BLaER1 (cell line): ENCODE data around the gene ETF1.

Experiments used
- H3K27ac ChIP-seq: shearing (Covaris generic); formaldehyde crosslinking; 2 replicates; pipeline ENCODE4 v1.8.1; 2022
- H3K27me3 ChIP-seq: shearing (Covaris generic); formaldehyde crosslinking; 2 replicates; pipeline ENCODE4 v1.8.1; 2022
- H3K36me3 ChIP-seq: shearing (Covaris generic); formaldehyde crosslinking; 2 replicates; pipeline ENCODE4 v1.8.1; 2022
- H3K4me1 ChIP-seq: shearing (Covaris generic); formaldehyde crosslinking; 2 replicates; pipeline ENCODE4 v1.8.1; 2022
- H3K4me2 ChIP-seq: shearing (Covaris generic); formaldehyde crosslinking; 2 replicates; pipeline ENCODE4 v1.8.1; 2022
- H3K4me3 ChIP-seq: shearing (Covaris generic); formaldehyde crosslinking; 2 replicates; pipeline ENCODE4 v1.8.1; 2022
- H3K9ac ChIP-seq: shearing (Covaris generic); formaldehyde crosslinking; 2 replicates; pipeline ENCODE4 v1.8.1; 2022
- H3K9me3 ChIP-seq: shearing (Covaris generic); formaldehyde crosslinking; 2 replicates; pipeline ENCODE4 v1.8.1; 2022
- H4K20me1 ChIP-seq: shearing (Covaris generic); formaldehyde crosslinking; 2 replicates; pipeline ENCODE4 v1.8.1; 2022
- Cebpa-rat ChIP-seq: shearing (Covaris generic); IDR thresholded peaks from 2 replicates; pipeline ENCODE4 v1.8.1; 2022

The ETF1 gene

GRCh38 chr5:138564242-138564641, 21.2 kb upstream of the ETF1 start:
- H3K27ac ChIP-seq, result no peak overlapping the region
- H4K20me1 ChIP-seq, result peaks cover 98% of the 10 kb centered on the region

GRCh38 chr5:138563340-138564118, 20.5 kb upstream of the ETF1 start:
- H3K27me3 ChIP-seq, result no peaks in the 10 kb centered on the region
- H3K27ac ChIP-seq, result no peak overlapping the region
- H3K9me3 ChIP-seq, result no peaks in the 10 kb centered on the region
- H3K9ac ChIP-seq, result no peak overlapping the region
- H3K4me1 ChIP-seq, result peaks cover 8% of the 10 kb centered on the region; the same call in 1 of the 2 replicates
- no peak overlapping the region for H3K4me2 ChIP-seq
- H3K36me3 ChIP-seq, result peaks cover 97% of the 10 kb centered on the region
- H3K4me3 ChIP-seq, result no peak overlapping the region
- H4K20me1 ChIP-seq, result peaks cover 98% of the 10 kb centered on the region
- no peak for TF ChIP-seq Cebpa-rat

More at GRCh38 chr5:138564242-138564641, 21.2 kb upstream of the ETF1 start:
- H3K4me2 ChIP-seq, result no peak overlapping the region
- no peaks in the 10 kb centered on the region for H3K27me3 ChIP-seq
- no peak overlapping the region for H3K4me3 ChIP-seq
- peaks cover 97% of the 10 kb centered on the region for H3K36me3 ChIP-seq
- H3K4me1 ChIP-seq, result peaks cover 12% of the 10 kb centered on the region; the same call in 1 of the 2 replicates
- TF ChIP-seq Cebpa-rat, result no peak
- no peaks in the 10 kb centered on the region for H3K9me3 ChIP-seq
- H3K9ac ChIP-seq, result no peak overlapping the region

GRCh38 chr5:138560971-138561370, 17.9 kb upstream of the ETF1 start:
- Histone ChIP-seq H3K27ac (no peak overlapping the region), H3K9me3 (no peaks in the 10 kb centered on the region), H4K20me1 (peaks cover 98% of the 10 kb centered on the region), H3K27me3 (no peaks in the 10 kb centered on the region), H3K36me3 (peaks cover 97% of the 10 kb centered on the region), H3K4me3 (no peak overlapping the region), H3K9ac (no peak overlapping the region), H3K4me1 (no peaks in the 10 kb centered on the region), H3K4me2 (no peak overlapping the region)
- no peak for TF ChIP-seq Cebpa-rat

GRCh38 chr5:138559937-138560336, 16.9 kb upstream of the ETF1 start:
- H3K27me3 ChIP-seq, result no peaks in the 10 kb centered on the region
- TF ChIP-seq Cebpa-rat, result no peak
- H3K9ac ChIP-seq, result no peak overlapping the region
- no peaks in the 10 kb centered on the region for H3K9me3 ChIP-seq
- peaks cover 97% of the 10 kb centered on the region for H3K36me3 ChIP-seq
- H3K27ac ChIP-seq, result no peak overlapping the region
- no peak overlapping the region for H3K4me2 ChIP-seq
- no peak overlapping the region for H3K4me3 ChIP-seq
- peaks cover 98% of the 10 kb centered on the region for H4K20me1 ChIP-seq
- no peaks in the 10 kb centered on the region for H3K4me1 ChIP-seq

- H3K4me3 ChIP-seq, result no peak overlapping the region
- peaks cover 98% of the 10 kb centered on the region for H4K20me1 ChIP-seq
- H3K4me1 ChIP-seq, result no peaks in the 10 kb centered on the region
- TF ChIP-seq Cebpa-rat, result no peak
- peaks cover 97% of the 10 kb centered on the region for H3K36me3 ChIP-seq
- H3K27ac ChIP-seq, result no peak overlapping the region
- no peak overlapping the region for H3K4me2 ChIP-seq
- H3K27me3 ChIP-seq, result no peaks in the 10 kb centered on the region
- no peaks in the 10 kb centered on the region for H3K9me3 ChIP-seq
- H3K9ac ChIP-seq, result no peak overlapping the region
Observed at GRCh38 chr5:138557677-138558076, 14.6 kb upstream of the ETF1 start.

- H3K36me3 ChIP-seq, result peaks cover 82% of the 10 kb centered on the region
- peaks cover 84% of the 10 kb centered on the region for H4K20me1 ChIP-seq
- H3K4me1 ChIP-seq, result no peaks in the 10 kb centered on the region
- no peak for TF ChIP-seq Cebpa-rat
- no peak overlapping the region for H3K4me3 ChIP-seq
- H3K9ac ChIP-seq, result no peak overlapping the region
- H3K4me2 ChIP-seq, result no peak overlapping the region
- H3K27ac ChIP-seq, result no peak overlapping the region
- H3K9me3 ChIP-seq, result no peaks in the 10 kb centered on the region
- no peaks in the 10 kb centered on the region for H3K27me3 ChIP-seq
Observed at GRCh38 chr5:138554143-138554542, 11.1 kb upstream of the ETF1 start.

- Histone ChIP-seq H3K9me3 (no peaks in the 10 kb centered on the region), H3K4me2 (no peak overlapping the region), H3K4me1 (no peaks in the 10 kb centered on the region), H3K9ac (no peak overlapping the region), H3K36me3 (peaks cover 77% of the 10 kb centered on the region), H3K27ac (no peak overlapping the region), H4K20me1 (peaks cover 80% of the 10 kb centered on the region), H3K4me3 (no peak overlapping the region), H3K27me3 (no peaks in the 10 kb centered on the region)
- TF ChIP-seq Cebpa-rat, result no peak
Observed at GRCh38 chr5:138553437-138554095, 10.5 kb upstream of the ETF1 start.

- H3K4me3 ChIP-seq, result no peak overlapping the region
- H3K27ac ChIP-seq, result no peak overlapping the region
- H4K20me1 ChIP-seq, result peaks cover 76% of the 10 kb centered on the region
- H3K9ac ChIP-seq, result no peak overlapping the region
- no peak overlapping the region for H3K4me2 ChIP-seq
- TF ChIP-seq Cebpa-rat, result no peak
- H3K27me3 ChIP-seq, result no peaks in the 10 kb centered on the region
- H3K36me3 ChIP-seq, result peaks cover 67% of the 10 kb centered on the region
- H3K4me1 ChIP-seq, result peaks cover 8% of the 10 kb centered on the region; the same call in 1 of the 2 replicates
- no peaks in the 10 kb centered on the region for H3K9me3 ChIP-seq
Observed at GRCh38 chr5:138552657-138553056, 9.6 kb upstream of the ETF1 start.

GRCh38 chr5:138549414-138549813, 6.4 kb upstream of the ETF1 start:
- TF ChIP-seq Cebpa-rat, result no peak

More at GRCh38 chr5:138549414-138549813, 6.4 kb upstream of the ETF1 start:
- Histone ChIP-seq H3K27ac (no peak overlapping the region; the same call in 1 of the 2 replicates), H3K4me3 (no peak overlapping the region), H3K27me3 (no peaks in the 10 kb centered on the region), H3K4me2 (no peak overlapping the region), H3K4me1 (peaks cover 36% of the 10 kb centered on the region), H4K20me1 (peaks cover 55% of the 10 kb centered on the region), H3K36me3 (peaks cover 35% of the 10 kb centered on the region), H3K9ac (no peak overlapping the region), H3K9me3 (no peaks in the 10 kb centered on the region)
